Keratinocyte (primary cell): ENCODE measurements around the gene PRR13. TPM values are rescaled to one million over a fixed set of nuclear protein-coding genes. Genes with fewer than 3 reads are reported as not detected.

Source experiments
- DNase-seq: peaks from one replicate; pipeline ENCODE4 v3.0.0-alpha.2; 2011; ENCODE audit warnings: low read depth, missing footprints, low spot score
- FAIRE-seq: peaks from 2 replicates; lab custom pipeline; 2011; peaks lifted over from hg19 to GRCh38; lab: Jason Lieb, UNC
- H2AFZ ChIP-seq: 2 replicates; pipeline ENCODE4 v1.6.0; 2012; ENCODE audit warnings: low read length, control low read depth, inconsistent platforms; ENCODE audit not compliant: control insufficient read depth
- H3K27ac ChIP-seq: 2 replicates; pipeline ENCODE4 v1.5.1; 2011; ENCODE audit warnings: low read length; ENCODE audit not compliant: control insufficient read depth, insufficient read depth
- H3K27me3 ChIP-seq: 3 replicates; pipeline ENCODE4 v1.6.0; 2011; ENCODE audit warnings: low read length; ENCODE audit not compliant: control insufficient read depth, insufficient read depth; ENCODE audit errors: extremely low read depth
- H3K36me3 ChIP-seq, 2 experiments: 2 replicates in 1 of 2; 3 replicates in 1 of 2; pipeline ENCODE4 v1.5.1; 2011; ENCODE audit warnings: low read length in 2 of 2, mild to moderate bottlenecking in 1 of 2; ENCODE audit not compliant: control insufficient read depth in 2 of 2, insufficient read depth in 2 of 2; ENCODE audit errors: extremely low read depth in 1 of 2
- H3K4me1 ChIP-seq: 3 replicates; pipeline ENCODE4 v1.5.1; 2011; ENCODE audit warnings: low read length; ENCODE audit not compliant: control insufficient read depth, insufficient read depth; ENCODE audit errors: extremely low read depth
- H3K4me2 ChIP-seq: 3 replicates; pipeline ENCODE4 v1.6.0; 2011; ENCODE audit warnings: low read depth, low read length; ENCODE audit not compliant: control insufficient read depth, insufficient read depth; ENCODE audit errors: extremely low read depth
- H3K4me3 ChIP-seq, 3 experiments: fragments of 200-600 bp in 1 of 3; sonication (generic) in 1 of 3; 2 replicates in 2 of 3; 3 replicates in 1 of 3; pipeline ENCODE4 v1.5.1; 2011 to 2016; ENCODE audit warnings: low read length in 3 of 3, mild to moderate bottlenecking in 3 of 3, control low read depth in 2 of 3, inconsistent platforms in 1 of 3, low read depth in 1 of 3, mixed read lengths in 1 of 3, mixed run types in 1 of 3, moderate library complexity in 1 of 3; ENCODE audit not compliant: control insufficient read depth in 2 of 3, insufficient read depth in 2 of 3; ENCODE audit errors: extremely low read depth in 1 of 3
- H3K79me2 ChIP-seq: 2 replicates; pipeline ENCODE4 v1.6.0; 2012; ENCODE audit warnings: low read length; ENCODE audit not compliant: control insufficient read depth, insufficient read depth
- H3K9ac ChIP-seq: 3 replicates; pipeline ENCODE4 v1.6.0; 2011; ENCODE audit warnings: low read length; ENCODE audit not compliant: control insufficient read depth, insufficient read depth; ENCODE audit errors: extremely low read depth
- H3K9me1 ChIP-seq: 3 replicates; pipeline ENCODE4 v1.6.0; 2011; ENCODE audit warnings: low read length; ENCODE audit not compliant: control insufficient read depth, insufficient read depth; ENCODE audit errors: extremely low read depth
- H3K9me3 ChIP-seq: 2 replicates; pipeline ENCODE4 v1.5.1; 2012; ENCODE audit warnings: low read depth, low read length; ENCODE audit not compliant: control insufficient read depth
- H4K20me1 ChIP-seq: 3 replicates; pipeline ENCODE4 v1.6.0; 2011; ENCODE audit warnings: low read length; ENCODE audit not compliant: control insufficient read depth, insufficient read depth; ENCODE audit errors: extremely low read depth
- EZH2 ChIP-seq: IDR thresholded peaks from one replicate; pipeline ENCODE4 v1.6.1; 2012; ENCODE audit warnings: inconsistent platforms, mild to moderate bottlenecking, low read length, moderate library complexity
- dilution Hi-C: fragments of 300-500 bp; cut with MboI; formaldehyde crosslinking; loops from one replicate; pipeline ENCODE4 v1.7.0; 2020; ENCODE audit warnings: low sequenced_read_pairs; ENCODE audit not compliant: extremely low pct_ligation_motif_present
- polyA plus RNA-seq, 5 experiments: library from polyadenylated mRNA; depleted of rRNA in 3 of 5; stranded (reverse) in 3 of 5; stranded (forward) in 1 of 5; unstranded in 1 of 5; fragments of >200 nt; gene quantifications; 1 replicate in 1 of 5; 2 replicates in 3 of 5; 3 replicates in 1 of 5; pipeline versions ENCODE4 v1.2.1 to v1.2.3, GENCODE V29; 2011 to 2012; ENCODE audit warnings: missing spikeins in 2 of 5, low read depth in 1 of 5, low replicate concordance in 1 of 5
- TF ChIP-seq, protein P1 (sequence below), 3 experiments: IDR thresholded peaks in 1 of 3; conservative IDR thresholded peaks in 1 of 3; optimal IDR thresholded peaks in 1 of 3; 2 replicates in 2 of 3; 3 replicates in 1 of 3; pipeline versions ENCODE3 to v1.5.1; 2011; ENCODE audit warnings: low read length in 3 of 3, mild to moderate bottlenecking in 3 of 3, moderate library complexity in 2 of 3, control low read depth in 1 of 3, inconsistent platforms in 1 of 3; ENCODE audit not compliant: insufficient read depth in 2 of 3; ENCODE audit errors: extremely low read depth in 1 of 3

PRR13 gene
- polyA plus RNA-seq, 1 donor (not counting 4 experiments of a cell fraction or from before 2014, with no cell fraction given), result 104 TPM

DNA sequence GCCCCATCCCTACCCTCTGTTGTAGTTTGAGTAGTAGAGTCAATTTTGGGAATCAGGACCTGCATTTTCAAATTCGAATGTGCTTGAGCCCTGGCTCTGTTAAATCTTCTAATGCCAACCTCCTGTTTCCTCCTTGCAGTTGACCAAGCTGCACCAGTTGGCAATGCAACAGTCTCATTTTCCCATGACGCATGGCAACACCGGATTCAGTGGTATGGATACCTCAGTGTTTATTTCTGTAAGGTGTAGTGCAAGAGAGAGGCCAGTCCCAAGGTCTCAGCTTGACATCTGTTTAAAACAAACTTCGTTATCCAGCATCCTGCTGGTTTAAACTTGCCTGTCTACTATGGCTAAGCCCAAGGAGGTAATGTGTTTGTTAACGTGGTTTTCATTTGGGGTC is 25.5 kb downstream of the PRR13 start:
- DNase-seq (no peak), FAIRE-seq (no peak)
- Histone ChIP-seq H3K4me1 (no peaks in the 10 kb centered on the region), H3K79me2 (peaks cover 74% of the 10 kb centered on the region), H3K27ac (peak overlapping the region; percentile 28), H3K9ac (no peak overlapping the region), H3K4me3 (no peak overlapping the region), H4K20me1 (peaks cover 20% of the 10 kb centered on the region), H3K36me3 (peaks cover 64 to 79% of the 10 kb centered on the region in 2 experiments), H3K9me1 (no peaks in the 10 kb centered on the region), H3K27me3 (no peaks in the 10 kb centered on the region), H2AFZ (no peak overlapping the region), H3K4me2 (no peak overlapping the region), H3K9me3 (no peaks in the 10 kb centered on the region)
- dilution Hi-C loops, result no loop called here
- TF ChIP-seq EZH2, result no peak
- TF ChIP-seq, protein P1, sequence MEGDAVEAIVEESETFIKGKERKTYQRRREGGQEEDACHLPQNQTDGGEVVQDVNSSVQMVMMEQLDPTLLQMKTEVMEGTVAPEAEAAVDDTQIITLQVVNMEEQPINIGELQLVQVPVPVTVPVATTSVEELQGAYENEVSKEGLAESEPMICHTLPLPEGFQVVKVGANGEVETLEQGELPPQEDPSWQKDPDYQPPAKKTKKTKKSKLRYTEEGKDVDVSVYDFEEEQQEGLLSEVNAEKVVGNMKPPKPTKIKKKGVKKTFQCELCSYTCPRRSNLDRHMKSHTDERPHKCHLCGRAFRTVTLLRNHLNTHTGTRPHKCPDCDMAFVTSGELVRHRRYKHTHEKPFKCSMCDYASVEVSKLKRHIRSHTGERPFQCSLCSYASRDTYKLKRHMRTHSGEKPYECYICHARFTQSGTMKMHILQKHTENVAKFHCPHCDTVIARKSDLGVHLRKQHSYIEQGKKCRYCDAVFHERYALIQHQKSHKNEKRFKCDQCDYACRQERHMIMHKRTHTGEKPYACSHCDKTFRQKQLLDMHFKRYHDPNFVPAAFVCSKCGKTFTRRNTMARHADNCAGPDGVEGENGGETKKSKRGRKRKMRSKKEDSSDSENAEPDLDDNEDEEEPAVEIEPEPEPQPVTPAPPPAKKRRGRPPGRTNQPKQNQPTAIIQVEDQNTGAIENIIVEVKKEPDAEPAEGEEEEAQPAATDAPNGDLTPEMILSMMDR (optimal IDR thresholded peaks at IDR 0.05 in 1 of 3, IDR thresholded peaks at IDR 0.05 in 1 of 3, conservative IDR thresholded peaks at IDR 0.05 in 1 of 3; ENCODE audit: extremely low read depth in 1 of 3, insufficient read depth in 2 of 3, low read length in 3 of 3), result no peak

GRCh38 chr12:53467880-53468279 is 26.3 kb downstream of the PRR13 start:
- Histone ChIP-seq H3K27me3 (no peaks in the 10 kb centered on the region), H3K27ac (no peak overlapping the region), H3K4me3 (no peak overlapping the region), H2AFZ (no peak overlapping the region), H3K4me2 (no peak overlapping the region), H4K20me1 (peaks cover 26% of the 10 kb centered on the region), H3K9me1 (no peaks in the 10 kb centered on the region), H3K36me3 (peaks cover 61 to 78% of the 10 kb centered on the region in 2 experiments), H3K9me3 (no peaks in the 10 kb centered on the region), H3K9ac (no peak overlapping the region), H3K4me1 (no peaks in the 10 kb centered on the region), H3K79me2 (peaks cover 74% of the 10 kb centered on the region)
- no peak for DNase-seq
- TF ChIP-seq, protein P1 (optimal IDR thresholded peaks at IDR 0.05 in 1 of 3, IDR thresholded peaks at IDR 0.05 in 1 of 3, conservative IDR thresholded peaks at IDR 0.05 in 1 of 3; ENCODE audit: extremely low read depth in 1 of 3, insufficient read depth in 2 of 3, low read length in 3 of 3), result no peak
- no peak for TF ChIP-seq EZH2
- FAIRE-seq, result no peak
- dilution Hi-C loops, result no loop called here
